Globus pallidus (tissue), 1 donor: ENCODE results near the gene GRIN3A.
"Not testable (repeated sequence)": the region's sequence is repeated elsewhere in the genome, so short reads cannot be mapped to it uniquely, and the experiment has no call there.

Experiments
- DNase-seq: peaks from one replicate; pipeline ENCODE4 v3.0.0-alpha.2; 2015; ENCODE audit warnings: low spot score

GRIN3A gene

GRCh38 chr9:101632611-101633010 is 105.8 kb downstream of the GRIN3A start:
- DNase-seq = no peak

DNA sequence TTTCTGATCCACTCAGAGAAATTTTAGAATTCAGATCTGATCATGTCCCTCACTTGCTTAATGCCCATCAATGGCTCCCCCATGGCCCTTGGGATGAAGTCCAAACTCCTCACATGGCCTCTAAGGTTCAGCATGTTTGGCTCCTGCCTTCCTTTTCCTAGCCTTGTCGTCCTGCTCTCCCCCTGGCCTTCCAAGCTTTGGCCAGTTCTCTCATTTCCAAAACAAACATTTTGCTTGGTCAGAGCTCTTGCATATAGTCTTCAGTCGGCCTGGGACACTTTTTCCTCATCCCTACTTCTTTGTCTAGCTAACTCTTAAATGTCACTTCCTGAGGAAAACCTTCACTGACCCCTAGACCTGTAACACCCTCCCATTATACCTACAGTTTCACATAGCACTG is 106.6 kb downstream of the GRIN3A start:
- DNase-seq = no peak

DNA sequence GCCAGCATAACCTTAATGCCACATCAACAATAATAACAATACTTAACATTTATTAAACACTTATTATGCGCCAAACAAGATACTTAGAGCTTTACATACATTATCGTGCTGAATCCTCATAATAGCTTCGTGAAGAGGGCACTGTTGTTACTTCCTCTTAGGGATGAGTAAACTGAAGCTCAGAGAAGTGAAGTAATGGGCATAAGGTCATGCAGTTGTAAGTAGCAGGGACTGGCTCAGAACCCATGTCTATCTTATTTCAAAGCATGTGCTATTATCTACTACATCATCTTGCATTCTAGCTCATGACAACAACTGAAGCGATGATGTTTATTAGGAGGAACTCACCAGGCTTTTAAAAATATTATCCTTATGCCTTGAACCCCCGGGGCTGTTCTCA is 108.8 kb downstream of the GRIN3A start:
- no peak for DNase-seq

- DNase-seq = no peak
Observed at GRCh38 chr9:101628173-101628572, 110.3 kb downstream of the GRIN3A start.

GRCh38 chr9:101626295-101626694 is 112.2 kb downstream of the GRIN3A start:
- DNase-seq = no peak

- no peak for DNase-seq
Observed at GRCh38 chr9:101625876-101626275, 112.6 kb downstream of the GRIN3A start.

- DNase-seq = no peak
Observed at GRCh38 chr9:101620452-101620851, 118.0 kb downstream of the GRIN3A start.

DNA sequence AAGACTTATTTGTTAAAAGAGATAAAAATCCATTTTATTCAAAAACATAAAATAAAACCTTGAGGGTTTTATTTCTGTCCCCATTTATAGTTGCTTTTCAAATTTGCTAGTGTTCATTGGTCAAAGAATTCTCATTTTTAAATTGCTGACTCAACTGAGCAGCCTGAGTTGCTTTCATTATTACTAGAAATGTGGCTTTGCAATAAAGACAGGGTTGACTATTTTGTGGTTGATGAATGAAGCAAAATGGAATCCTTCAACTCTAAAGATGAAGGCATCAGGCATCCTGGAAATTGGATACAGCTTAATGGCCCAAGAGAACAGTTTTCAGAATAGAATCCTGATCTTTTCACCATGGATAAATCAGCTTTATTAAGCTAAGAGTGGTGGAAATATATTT is 119.7 kb downstream of the GRIN3A start:
- no peak for DNase-seq

DNA sequence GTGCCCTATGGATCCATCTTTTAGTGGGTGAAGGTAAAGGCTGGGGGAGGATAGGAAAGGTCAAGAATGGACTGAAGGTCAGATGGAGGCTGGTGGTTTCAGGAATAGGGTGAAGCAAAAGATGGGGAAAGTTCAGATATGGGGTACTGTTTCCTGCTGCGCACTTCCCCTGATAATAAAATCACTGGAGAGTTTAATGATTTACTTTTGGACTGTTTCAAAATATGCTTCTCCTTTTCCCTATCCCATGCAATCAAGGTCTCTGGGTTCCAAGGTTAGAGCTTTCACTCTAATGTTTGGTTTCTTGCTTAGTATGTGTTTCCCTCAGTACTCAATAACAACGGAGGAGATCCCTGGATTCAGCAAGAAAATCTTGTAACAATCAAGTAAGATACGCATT is 132.9 kb downstream of the GRIN3A start:
- no peak for DNase-seq

DNA sequence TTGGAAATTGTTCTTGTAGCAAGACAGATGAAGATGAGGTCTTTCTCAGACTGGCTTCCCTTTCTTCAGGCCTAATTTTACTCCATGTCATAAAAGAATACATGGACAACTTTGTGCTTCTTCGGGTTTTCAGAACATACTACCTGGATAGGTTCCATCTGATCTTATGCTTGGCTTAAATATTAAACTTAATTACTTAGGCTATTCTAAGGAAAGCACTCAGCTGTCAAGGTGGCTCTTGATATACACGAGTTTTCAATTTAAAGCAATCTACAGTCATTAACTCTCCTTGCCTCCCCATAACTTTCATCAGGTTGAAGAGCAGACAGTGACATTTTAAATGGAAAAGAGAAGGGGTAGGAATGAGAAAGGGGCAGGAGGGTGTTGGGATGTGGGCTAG is 134.2 kb downstream of the GRIN3A start:
- DNase-seq = no peak

- DNase-seq = peak; percentile 46
Observed at GRCh38 chr9:101601904-101602765, 136.3 kb downstream of the GRIN3A start.

DNA sequence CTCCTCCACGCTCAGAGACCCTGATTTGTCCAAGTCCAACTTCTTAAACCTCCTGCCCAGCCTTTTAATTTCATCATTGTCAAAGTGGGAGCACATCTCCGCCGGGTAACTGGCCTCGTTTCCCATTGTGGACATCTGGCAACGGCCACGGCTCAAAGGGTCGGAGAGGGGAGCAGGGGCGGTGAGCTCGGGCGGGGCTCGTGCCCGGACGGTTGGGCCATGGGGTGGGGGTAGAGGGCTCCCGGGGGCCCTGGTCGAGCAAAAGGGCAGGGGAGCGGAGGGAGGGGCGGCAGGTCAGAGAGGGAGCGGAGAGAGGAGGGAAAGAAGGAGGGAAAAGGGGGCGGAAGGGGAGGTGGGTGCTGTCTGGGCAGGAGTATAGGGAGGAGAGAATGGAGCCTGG is 143.7 kb downstream of the GRIN3A start, which contains the start of gene PPP3R2:
PPP3R2 (minus strand) TSS at position 174 of the 400 bp plus-strand sequence; CDS start at position 126, 48 bp downstream.
- no peak for DNase-seq

DNA sequence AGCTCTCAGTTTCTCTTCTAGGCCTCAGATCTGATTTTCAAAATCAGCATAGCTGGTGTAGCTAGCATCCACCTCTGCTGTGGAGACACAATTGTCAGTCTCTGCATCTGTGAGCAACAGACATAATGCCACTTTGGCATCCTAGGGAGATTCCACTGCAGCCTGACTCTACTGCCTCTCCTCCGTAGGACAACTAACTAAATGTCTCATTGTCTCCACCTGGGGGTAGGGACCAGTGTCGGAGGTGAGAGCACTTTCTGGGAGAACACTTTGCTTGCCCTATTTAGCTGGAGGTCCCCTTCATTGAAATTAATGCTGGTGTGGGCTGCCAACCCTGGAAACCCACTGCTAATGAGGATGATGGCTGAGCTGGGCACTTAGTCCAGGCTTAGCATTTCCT is 145.1 kb downstream of the GRIN3A start:
- DNase-seq = no peak

GRCh38 chr9:101592788-101593187 is 145.7 kb downstream of the GRIN3A start:
- DNase-seq = no peak

DNA sequence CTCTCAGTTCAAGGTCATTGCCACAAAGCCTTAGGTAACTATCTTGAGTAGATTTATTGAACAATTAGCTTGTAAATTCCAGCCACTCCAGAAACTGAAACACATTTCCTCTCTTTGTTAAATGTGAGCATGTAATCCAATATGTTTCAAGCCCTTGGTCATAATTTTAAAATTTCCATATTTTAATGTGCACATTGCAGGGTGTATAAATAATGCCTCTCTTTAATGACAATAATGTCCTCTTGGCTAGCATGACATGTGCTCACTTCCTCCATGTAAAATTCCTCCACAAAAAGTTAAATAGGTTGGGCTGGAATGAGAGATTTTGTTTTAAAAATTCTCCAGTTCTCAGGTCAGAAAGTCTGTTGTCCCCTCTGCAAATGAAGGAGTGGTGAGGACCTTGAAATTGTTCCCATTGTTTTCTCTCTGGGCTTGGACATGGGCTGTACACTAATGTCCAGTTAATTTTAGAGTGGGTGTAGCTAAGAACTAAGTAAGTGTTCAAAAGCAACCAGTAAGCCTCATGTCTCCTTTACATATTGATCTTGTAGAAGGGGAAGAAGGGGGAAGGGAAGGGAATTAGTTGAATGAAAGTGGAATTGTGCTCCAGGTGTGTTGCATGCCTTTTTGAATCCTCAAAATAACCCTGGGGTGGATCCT is 146.5 kb downstream of the GRIN3A start:
- DNase-seq = no peak

DNA sequence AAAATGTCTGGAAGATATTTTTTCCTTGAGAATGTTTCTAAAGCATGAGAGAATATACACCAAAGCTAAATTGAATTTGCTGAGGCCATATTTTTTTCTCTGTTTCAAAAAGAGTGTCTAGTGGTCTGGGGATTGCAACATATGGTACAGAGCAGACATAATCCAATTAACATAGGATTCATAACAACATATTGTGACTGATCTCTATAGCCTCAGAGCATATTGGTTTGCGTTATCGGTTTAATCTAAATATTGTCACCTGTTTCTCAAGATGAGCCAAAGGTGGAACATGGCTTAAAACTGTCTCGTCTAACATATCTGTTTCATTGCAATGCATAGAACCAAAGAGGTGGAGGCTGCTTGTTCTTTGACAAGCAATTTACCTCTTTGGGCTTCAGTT is 147.5 kb downstream of the GRIN3A start:
- DNase-seq = no peak

DNA sequence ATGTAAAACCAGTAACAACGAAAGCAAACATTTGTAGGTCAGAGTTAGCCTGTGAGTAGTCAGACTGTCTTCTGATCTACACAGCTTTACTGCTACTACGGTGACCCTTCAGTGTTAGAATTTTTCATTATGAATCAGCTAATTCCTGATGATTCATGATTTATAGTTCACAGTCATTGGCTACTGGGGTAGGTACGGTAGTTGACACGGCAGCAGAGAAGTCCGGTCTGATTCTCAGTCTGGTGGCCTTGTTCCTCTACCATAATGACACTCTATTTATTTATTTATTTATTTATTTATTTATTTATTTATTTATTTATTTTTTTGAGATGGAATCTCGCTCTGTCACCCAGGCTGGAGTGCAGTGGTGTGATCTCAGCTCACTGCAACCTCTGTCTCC is 148.4 kb downstream of the GRIN3A start:
- not testable (repeated sequence) for DNase-seq

GRCh38 chr9:101587332-101588043 is 151.0 kb downstream of the GRIN3A start:
- no peak for DNase-seq

DNA sequence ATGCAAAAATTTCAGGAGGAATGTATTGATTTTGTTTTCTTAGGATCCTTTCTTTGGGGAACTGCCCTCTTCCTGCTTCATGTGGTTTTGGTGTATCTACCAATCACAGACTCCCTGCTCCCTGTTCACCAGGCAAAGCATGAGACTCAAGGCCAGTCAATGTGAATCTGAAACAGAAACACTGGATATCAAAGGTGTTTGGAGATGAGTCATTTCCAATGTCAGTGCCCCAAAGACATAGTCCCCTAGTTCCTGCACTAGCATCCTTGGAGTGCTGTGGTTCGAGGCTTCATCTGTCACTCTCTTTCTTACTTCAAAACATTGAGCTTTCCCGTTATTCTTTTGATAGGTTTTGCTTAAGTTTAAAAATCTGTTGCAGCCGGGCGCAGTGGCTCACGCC is 151.8 kb downstream of the GRIN3A start:
- DNase-seq = no peak

DNA sequence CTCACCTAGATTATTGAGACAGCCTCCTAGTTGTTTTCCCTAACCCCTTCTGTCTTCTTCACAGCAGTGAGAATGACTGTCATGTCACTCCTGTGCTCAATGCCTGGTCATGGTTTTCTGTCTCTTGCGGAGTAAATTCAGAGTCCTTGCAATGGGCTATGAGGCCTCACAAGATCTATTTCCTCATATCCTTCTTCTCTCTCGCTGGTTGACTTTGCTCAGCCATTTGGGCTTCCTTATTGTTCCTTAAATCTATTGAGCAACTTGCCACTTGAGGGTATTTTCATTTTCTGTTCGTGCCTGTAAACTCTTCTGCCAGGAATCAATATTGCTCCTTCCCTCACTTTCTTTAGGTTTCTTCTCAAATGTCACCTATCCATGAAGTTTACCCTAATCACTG is 152.7 kb downstream of the GRIN3A start:
- DNase-seq = peak; percentile 16

DNA sequence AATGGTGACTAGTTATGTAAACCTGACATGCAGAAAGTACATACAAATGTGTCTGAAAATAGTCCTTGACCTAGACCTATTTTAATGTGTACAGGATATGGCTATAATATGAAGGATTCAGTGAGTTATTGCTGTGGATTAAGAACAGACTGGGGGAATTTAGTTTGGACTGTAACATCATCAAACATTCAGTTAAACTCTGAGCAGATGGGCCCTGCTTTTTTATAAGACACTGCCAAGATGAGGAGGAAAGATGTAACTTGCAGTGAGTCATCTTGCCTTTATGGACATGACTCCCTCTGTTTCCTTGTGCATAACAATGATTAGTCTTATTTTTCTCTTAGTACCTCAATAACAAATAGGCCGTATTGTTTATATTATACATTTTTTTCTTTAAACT is 155.9 kb downstream of the GRIN3A start:
- DNase-seq = no peak

DNA sequence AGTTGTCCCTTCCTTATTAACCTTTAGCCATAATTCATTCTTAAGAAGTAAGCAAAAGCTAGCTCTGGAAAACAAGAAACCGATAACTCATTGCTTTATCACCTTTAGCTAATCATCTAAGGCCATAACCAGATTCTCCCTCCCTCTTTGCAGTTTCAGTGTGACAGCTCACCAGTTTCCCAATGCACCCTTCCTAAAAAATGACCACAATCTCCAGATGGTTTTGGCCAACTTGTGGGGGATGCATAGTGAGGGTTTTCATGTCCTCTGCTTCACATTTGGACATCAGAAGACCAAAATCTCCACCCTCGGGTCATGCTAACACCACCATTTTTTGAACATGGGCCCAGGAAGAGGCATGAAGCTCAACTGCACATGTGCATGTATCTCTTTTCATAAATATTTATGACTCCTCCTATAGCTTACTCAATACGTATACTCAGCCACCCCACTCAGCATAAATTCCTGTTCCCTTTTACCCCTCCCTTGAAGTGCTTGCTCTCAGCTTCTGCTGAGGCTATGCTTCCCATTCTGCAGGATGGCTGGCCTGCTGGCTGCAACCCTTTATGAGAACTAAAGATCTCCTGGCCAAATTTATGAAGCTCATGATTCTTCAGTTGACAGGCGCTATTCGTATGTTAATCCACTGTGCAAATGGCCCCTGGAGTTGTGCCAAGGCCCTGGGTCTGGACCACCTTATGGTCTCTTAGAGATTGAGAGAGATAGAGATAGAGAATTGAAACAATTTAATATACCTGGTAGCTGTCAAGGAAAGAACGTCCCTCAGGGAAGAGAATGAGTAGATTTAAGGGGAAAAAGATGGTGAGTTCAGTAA is 158.5 kb downstream of the GRIN3A start:
- no peak for DNase-seq
